ENCODE results near the gene IL11. TPM values are rescaled to one million over a fixed set of nuclear protein-coding genes. Genes with fewer than 3 reads are reported as not detected.
"Not testable (repeated sequence)": the region's sequence is repeated elsewhere in the genome, so short reads cannot be mapped to it uniquely, and the experiment has no call there.

IL11 gene
- polyA plus RNA-seq (2013, experiment 1 of 2; ENCODE audit: insufficient read length) = 20.5 TPM
- polyA plus RNA-seq (2013, experiment 2 of 2; ENCODE audit: insufficient read length) = 16.2 TPM

DNA sequence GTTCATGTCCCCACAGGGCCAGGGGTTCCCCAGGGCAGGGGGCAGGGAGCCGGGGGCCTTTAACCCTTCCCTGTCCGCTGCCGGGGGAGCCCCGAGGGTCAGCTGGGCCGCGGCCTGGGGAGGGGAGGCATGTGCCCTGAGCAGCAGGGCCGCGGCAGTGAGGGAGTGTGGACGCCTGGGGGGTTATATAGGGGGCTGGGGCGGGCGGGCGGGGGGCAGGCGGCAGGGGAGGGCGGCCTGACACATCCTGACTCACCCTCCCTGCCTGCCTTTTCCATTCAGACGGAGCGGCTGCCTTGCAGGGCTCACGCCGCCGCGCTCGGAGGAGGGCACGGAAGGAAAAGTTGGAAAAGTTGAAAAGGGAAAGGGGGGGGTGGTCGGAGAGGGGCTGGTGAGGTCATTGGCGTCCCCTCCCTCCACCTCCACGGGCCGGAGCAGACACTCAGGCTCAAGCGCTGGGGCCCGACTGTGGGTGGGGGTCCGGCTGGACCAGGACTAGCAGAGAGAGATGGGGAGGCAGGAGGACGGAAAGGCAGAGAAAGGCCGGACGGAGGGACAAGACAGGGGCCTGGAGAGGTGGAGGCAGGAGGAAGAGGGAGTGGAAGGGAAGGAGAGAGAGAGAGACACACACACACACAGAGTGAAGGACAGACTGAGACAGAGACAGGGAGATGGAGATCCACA lies at the start of gene IL11:
Gene IL11 (minus strand): TSS at position 159 of the 684 bp plus-strand sequence. CDS start 153 bp downstream, at position 6.
- DNase-seq = peak; percentile 81

DNA sequence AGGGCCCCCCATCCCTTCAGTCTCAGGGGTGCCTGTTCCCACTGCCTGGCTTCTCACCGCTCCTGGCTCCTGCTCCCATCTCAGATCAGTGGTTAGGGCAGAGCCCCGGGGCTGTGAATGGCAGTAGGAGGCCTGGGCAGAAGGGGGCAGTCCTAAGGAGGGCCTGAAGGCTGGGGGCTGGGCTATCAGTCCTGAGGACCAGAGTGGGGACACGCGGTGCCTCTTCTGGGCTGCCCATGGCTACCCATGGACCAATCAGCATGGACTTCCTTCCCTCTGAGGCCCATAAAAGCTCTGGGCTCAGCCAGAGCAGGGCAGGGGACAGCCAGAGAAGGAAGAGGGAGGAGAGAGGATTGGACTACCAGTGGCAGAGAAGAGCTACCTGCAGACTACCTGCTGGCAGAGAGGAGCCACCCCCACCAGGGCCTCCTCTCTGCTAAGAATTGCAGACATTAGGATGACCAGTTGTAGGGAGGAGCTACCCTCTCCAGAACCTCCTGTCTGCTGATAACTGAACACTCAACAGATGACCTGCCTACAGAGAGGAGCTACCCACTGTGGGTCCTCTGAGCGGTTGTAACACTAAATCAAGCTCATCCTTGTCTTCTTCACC lies 49.5 kb upstream of the IL11 start:
- DNase-seq = no peak

DNA sequence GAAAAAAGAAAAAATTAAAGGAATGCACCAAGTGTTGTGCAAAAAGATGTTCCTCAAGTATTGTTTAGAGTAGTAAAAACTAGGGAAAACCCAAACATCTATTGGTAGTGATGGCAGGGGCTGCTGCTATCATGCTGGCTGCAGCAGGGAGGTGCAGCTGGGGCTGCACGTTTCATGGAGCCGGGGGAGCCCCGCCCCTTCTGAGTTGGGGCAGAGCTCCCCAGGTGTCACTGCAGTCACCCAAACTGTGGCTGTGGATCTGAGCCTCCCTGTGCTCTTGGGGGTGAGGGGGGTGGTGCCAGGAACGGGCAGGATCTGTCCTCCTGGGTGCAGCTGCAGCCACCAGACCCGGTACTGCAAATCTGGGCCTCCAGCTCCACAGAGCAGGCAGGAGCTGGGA lies 48.8 kb upstream of the IL11 start:
- no peak for DNase-seq

DNA sequence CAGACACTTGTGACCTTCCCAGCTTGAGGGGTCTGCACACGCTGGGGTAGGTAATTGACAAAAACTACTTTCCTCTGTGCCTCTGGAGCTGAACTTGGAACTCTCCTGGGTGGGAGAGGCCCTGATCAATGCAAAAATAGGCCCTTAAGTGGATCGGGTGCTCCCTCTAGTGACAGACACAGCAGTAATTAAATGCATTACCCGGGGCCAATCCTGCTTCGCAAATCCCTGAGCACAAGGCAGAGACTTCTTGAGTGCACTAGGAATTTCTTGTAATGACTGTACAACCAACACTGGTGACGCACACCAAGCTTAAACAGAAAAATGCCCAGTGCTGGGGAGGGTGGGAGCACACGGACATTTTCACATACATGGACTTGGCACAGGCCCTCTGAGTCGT lies 47.9 kb upstream of the IL11 start:
- DNase-seq = peak; percentile 85

DNA sequence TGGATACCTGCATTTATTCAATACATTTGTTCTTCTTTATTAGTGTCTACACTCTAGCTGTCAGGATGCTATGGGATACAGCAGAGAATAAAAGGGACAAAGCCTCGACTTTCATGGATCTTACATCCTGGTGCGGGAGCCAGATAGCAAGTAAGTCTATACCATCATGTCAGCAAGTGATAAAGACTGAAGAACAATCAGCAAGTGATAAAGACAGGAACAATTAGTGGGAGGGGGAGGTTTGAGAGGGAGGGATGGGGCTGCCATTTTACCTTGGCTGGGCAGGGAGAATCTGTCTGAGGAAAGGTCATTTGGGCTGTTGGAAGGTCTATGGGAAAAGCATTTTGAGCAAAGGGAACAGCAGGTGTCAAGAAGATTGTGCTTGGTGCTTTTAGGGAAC lies 39.9 kb upstream of the IL11 start:
- DNase-seq = no peak

DNA sequence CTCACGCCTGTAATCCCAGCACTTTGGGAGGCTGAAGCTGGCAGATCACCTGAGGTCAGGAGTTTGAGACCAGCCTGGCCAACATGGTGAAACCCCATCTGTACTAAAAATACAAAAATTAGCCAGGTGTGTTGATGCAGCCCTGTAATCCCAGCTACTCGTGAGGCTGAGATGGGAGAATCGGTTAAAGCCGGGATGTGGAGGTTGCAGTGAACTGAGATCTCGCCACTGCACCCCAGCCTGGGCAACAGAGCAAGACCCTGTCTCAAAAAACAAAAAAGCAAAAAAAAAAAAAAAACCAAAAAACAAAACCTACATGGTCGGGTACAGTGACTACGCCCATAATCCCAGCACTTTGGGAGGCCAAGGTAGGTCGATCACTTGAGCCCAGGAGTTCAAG lies 38.9 kb upstream of the IL11 start:
- DNase-seq = not testable (repeated sequence)

DNA sequence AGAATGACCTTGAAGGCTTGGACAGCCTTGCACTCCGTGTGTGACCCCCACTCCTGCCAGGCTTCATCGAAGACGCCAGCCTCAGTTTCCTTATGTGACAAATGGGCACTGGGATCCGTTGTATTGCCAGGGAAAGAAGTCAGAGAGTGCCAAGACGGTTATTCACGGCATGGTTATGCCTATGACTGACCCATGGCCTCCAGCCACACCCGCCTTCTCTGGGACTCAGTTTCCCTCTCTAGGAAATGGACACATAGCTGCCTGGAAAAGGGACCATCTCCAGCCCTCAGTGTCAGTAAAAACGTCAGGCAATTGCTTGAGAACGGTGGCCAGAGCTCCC lies 38.2 kb upstream of the IL11 start:
- no peak for DNase-seq

DNA sequence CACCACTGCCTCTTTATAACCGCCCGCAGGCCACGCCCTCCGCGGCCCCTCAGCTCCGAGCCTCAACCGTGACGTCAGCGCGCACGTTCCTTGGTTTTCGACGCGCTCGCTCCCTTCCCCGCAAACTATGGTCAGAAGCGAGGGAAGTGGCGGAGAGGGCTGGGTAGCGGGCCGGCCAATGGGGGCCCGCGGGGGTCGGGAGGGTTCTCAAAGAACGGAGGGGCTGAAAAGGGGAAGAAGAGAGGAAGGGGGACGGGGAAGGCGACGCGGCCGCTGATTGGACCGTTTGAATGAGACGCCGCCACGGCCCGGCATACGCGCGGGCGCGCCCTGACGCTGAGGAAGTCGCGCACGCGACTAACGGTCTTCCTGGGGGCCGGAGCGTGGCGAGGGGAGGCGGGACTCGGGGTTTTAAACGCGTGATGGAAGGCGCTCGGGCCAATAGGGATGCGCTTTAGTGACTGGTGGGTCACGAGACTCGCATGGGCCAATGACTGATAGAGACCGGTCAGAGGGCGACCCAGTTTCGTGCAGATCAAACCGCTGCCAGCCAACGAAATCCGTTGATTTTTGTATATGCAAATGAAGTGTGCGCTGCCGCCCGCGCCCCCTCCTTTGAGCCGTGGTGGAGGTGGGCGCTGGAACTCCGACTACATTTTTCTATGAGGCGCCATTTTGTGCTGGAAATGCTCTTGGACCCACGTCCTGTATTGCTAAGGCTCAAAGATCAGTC lies 37.7 kb upstream of the IL11 start:
- peak; percentile 100 for DNase-seq

DNA sequence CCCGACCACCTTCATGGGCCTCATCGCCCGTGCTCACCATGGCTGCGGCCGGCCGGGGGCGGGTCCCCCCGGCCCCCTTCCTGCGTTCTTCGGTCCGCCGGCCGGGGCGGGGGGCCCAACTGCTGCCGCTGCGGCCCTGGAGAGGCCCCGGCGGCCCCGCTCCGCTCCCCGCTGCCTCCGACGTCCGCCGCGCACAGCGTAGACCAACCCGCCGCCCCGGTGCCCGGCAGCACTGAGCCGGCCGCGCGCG lies 37.2 kb upstream of the IL11 start, which contains the start of gene UBE2S:
Gene UBE2S (minus strand): TSS at position 239 of the 250 bp plus-strand sequence. CDS start 199 bp downstream, at position 40.
- DNase-seq = not testable (repeated sequence)

DNA sequence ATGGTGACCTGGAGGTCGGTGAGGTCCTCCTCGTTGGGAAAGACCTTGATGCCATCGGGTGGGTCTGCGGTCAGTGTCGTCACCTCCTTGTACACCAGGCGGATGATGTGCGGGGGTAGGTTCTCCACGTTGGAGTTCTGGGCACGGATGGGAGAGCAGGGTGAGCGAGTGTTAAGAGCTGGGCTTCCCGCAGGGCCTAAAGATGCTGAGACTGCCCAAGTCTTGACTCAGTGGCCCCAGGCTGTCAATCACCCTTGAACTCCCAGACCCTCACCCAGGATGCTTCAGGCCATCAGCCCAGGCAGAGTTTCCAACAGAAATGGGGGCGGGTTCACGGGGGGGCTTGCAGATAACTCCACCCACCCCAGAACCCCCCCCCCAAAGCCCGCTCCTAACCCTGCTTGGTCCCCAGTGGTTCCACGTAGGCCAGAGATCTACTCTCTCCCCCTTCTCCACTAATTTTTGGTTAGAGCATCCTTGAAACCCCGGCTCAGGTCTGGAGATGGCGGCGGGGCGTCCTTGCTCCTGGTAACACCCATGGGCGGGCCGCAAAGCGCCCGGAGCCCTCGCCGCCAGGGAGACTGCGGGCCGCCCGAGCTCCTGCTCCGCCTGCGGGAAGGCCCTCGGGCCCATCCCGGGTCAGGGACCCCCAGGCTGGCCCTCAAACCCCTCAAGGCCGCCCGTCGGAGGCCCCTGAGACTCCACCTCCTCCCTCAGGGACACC lies 36.7 kb upstream of the IL11 start:
- DNase-seq = no peak

DNA sequence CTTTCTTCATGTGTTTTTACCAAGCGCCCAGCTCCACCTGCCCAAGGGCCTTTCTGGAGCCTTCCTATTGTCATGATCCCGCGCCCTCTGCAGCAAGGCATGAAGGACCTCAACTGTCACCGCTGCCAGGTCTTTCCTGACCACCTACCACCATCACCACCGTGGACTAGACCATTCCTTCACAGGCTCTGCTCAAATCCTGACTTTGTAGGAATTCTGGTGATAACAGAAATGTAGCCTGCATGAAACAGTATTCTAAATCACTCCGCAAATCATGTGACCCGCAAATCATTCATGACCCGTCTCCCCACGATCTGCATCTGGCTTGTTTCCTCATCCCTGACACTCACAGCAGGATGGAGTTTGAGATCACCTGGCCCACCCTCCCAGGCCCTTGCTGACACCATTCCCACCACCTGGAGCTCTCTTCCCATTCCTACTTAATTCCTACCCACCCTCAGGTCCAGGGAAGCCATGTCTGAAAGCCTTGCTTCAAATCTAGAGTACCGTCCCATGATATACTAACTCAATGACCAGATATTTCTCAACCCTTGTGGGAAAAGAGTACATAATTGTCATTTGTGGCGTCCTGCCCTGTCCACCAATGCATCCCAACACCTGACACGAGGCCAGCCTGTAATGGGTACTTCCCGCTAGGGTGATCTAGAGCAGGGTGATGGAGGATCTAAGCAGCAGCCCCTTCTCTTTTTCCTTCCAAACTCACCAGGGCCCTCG lies 36.0 kb upstream of the IL11 start:
- no peak for DNase-seq

DNA sequence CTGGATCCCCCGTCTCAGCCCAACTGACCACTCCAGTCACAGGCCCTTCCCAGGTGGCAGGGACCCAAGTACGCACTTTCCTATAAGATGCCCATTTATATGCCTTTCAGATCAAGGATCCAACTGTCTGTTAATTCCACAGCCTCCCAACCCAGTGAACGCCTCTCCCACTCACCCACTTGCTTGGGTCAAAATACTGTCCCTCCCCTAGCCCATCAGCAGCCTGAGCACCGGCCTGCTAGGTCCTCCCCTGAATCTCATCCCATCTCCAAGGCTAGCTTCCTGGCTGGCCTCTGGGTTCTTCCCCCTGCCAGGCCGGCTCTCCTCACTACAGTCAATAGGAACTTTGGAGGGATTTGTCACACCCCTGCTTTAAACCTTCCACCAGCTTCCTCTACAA lies 35.4 kb upstream of the IL11 start:
- no peak for DNase-seq

DNA sequence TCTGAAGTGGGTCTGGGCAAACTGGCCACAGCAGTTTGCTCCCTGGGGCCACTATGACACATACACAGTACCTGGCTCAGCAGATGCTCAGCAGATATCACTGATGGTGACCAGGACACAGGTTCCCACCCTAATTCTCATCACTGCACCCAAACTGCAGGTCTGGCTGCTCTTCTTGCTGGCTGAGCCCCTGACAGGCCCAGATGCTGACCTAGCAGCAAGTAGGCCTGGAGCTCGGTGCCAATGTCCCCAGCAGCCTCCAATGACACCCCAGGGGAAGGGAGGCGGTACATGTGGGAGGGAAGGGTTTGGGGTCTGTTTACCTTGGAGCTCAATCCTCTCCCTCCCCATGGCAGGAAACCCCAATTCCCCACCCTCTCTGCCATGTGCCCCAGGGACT lies 32.2 kb upstream of the IL11 start:
- DNase-seq = no peak

DNA sequence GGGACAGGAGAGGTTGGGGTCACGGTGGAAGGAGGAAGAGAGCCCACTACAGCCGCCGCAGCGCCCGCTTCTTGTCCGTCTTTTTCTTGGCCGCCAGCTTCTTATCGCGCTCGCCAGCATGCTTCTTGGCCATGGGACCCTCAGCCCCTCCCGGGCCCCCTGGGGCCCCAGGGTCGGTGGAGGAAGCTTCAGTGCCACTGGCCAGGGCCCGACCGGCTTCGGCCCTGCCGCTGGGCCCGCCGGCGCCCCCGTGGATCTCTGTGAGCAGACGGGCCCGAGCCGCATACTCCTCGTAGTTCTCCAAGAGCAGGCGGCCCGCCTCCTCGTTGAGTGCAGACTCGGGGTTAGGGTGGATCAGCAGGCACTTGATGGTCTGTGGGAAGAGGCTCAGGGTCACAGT lies 31.1 kb upstream of the IL11 start:
- DNase-seq = not testable (repeated sequence)

DNA sequence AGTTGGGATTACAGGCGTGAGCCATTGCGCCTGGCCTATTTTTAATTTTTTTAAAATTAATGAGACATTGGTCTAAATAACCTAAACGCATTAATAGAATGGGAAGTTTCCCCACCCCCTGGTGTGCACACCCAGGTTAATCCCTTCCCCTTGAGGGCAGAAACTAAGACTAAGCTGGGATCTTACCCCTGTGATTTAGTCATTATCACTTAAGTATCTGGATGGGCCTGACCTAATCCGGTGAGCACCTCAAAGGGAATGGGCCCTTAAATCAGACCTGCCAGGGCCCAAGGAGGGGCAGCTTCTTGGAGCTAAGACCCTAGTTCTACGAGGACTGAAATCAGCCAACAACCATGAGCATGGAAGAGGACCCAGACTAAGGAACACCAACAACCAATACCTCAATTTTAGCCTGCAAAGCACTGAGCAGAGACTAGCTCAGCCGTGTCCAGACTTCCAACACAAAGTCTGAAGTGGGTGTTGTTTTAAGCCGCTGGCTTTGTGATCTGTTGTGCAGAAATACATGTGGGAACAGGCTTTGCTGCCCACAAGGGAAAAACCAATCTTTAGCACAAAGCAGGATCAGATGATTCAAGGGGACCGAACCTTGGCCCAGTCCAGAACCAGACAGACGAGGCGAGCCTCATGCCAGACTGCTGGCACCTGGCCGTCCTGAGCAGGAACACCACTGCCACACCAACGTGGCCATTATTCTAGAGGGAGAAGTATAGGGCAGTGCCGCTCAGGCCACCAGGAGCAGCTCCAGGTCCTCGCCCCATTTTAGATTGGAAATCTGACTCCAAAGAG lies 30.2 kb upstream of the IL11 start:
- DNase-seq = no peak

DNA sequence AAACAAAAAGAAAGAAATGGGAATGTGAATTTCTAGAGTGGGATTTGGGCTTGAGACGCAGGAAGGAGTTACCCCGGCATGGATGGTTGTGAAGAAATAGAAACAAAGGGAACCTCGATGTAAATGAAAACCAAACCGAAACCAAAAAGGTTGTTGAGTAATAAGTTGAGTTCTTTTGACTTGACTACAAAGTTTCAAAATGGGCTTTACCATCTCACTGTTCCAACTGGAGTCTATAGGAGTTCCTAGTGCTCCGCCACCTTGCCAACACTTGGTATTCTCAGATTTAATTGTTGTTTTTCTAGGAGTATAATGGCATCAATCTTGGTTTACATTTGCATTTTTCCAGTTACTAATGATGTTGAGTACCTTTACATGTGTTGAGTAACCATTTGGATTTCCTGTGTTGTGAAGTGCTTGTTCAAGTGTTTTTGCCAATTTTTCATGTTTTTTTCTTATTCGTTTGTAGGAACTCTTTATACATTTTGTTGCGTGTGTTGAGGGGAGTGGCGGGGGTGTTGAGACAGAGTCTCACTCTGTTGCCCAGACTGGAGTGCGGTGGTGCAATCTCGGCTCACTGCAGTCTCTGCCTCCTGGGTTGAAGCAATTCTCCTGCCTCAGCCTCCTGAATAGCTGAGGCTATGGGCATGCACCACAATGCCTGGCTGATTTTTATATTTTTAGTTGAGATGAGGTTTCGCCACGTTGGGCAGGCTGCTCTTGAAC lies 28.1 kb upstream of the IL11 start:
- DNase-seq = no peak

DNA sequence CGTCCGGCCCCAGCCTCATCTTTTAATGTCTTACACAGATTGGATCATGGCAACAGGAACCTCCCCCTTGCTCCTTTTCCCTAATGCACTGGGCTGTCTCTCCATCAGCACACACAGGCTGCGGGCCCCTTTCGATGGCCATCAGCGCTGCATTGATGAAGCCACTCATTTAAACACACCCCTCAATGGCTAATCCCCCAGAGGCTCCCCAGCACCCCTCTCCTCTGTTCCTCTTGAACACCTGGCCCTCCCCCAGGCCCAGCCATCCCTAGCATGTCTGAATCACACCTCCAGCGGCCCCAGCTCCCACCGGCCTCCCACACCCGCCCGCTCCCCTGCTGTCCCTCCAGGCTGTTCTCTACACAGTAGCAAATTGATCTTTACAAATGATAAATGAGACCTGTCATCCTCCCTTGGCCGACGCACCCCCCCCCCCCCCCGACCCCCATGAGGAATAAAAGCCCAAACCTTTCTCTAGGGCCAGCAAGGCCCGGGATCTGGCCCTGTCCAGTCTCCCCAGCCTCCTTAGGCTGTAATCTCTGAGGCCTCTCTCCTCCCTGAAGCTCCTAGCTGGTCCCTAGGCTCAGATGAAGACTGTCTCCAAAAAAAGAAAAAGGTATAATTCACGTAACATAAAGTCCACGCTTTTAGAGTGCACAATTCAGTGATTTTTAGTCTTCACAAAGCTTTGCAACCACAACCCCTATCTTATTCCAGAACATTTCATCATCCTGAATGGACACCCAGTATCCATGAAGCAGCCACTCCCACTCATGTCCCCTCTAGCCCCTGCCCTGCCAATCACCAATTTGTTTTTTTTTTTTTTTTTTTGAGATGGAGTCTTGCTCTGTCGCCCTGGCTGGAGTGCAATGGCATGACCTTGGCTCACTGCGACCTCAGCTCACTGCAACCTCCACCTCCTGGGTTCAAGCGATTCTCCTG lies 22.8 kb upstream of the IL11 start:
- DNase-seq = no peak

DNA sequence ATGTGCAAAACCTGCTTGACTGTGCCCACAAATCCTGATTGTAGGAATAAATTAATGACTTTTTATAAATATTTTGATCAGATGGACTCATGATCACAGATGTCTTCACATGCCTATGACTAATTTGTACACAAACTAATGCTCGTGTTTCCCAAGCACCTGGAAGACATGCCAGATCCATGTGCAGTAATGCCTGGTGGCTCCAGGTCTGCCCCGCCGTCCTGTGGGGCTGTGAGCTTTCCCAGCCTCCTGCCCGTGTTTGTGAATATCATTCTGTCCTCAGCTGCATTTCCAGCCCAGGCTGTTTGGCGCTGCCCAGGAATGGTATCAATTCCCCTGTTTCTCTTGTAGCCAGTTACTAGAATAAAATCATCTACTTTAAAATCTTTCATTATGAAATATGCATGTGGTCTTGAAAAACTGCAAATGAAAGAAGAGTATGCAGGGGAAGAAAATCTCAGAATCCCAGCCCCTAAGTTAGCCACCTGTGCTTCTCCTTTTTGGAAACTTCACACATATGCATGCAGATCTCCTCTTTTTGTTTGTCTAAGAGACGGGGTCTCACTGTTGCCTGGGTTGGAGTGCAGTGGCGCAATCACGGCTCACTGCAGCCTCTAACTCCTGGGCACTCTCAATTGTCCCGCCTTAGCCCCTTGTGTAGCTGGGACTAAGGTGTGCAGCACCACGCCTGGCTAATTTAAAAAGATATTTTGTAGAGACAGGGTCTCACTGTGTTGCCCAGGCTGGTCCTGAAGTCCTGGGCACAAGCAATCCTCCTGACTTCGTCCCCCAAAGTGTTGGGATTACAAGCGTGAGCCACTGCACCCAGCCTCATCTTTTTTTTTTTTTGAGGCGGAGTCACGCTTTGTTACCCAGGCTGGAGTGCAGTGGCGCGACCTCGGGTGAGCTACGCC lies 21.7 kb upstream of the IL11 start:
- no peak for DNase-seq

DNA sequence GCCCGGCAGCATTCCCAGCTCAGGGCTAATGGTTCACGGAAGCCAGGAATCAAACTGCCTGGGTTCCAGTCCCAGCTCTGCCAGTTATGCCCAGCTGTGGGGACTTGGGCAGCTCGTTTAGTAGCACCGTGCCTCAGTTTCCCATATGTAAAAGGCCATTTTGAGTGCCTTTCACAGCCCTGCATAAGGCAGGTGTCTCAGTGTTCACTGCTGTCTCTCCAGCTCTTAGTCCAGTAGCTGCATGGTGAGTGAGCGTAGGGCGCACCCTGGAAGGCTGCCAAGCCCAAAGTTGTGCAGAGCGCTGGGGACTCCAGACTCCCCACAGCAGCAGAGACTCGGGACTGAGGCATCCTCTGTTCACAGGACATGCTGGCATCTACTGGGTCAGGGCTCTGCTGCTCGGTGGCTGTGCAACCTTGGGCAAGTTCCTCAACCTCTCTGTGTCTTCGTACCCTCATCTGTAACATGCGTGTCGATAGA lies 21.0 kb upstream of the IL11 start:
- no peak for DNase-seq
